Measurements from ENCODE around the gene PLPPR1. TPM values are rescaled to one million over a fixed set of nuclear protein-coding genes. Genes with fewer than 3 reads are reported as not detected.
A peak's percentile ranks its signal among the peaks of the same experiment; 100 is the strongest.

PLPPR1 gene
- polyA plus RNA-seq, 1 donor from 2014 or later: 157 TPM

DNA sequence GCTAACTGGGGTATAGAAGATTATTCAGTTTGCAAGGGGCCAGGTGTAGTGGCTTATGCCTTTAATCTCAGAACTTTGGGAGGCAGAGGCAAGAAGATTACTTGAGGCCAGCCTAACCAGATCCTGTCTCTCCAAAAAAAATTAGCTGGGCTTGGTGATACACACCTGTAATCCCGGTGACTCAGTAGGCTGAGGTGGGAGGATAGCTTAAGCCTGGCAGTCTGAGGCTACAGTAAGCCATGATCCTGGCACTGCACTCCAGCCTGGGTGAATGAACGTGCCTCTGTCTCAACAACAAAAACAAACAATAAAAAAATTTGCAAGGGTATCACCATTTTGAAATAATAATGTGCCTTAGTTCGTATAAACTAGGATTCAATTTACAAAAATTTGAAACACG, 305.0 kb downstream of the PLPPR1 start:
- Histone ChIP-seq H3K9me2 (ENCODE audit: insufficient read depth, low read length) (no peaks in the 10 kb centered on the region), H3K4me2 (ENCODE audit: low read length) (no peak overlapping the region), H3F3A (ENCODE audit: insufficient read depth, low read length, poor library complexity, severe bottlenecking) (no peaks in the 10 kb centered on the region), H3K27me3 (ENCODE audit: insufficient read depth, low read depth, low read length) (no peaks in the 10 kb centered on the region), H3K9me3 (ENCODE audit: low read length) (no peaks in the 10 kb centered on the region), H3K9ac (ENCODE audit: low read length) (no peak overlapping the region), H2AFZ (ENCODE audit: low read depth, low read length) (no peak overlapping the region), H3K36me3 (ENCODE audit: insufficient read depth, low read length) (no peaks in the 10 kb centered on the region), H3K79me2 (replicated peaks; ENCODE audit: insufficient read depth, low read length) (no peaks in the 10 kb centered on the region), H3K27ac (ENCODE audit: low read length) (no peak overlapping the region), H4K20me1 (ENCODE audit: insufficient read depth) (no peaks in the 10 kb centered on the region), H3K4me3 (ENCODE audit: low read length) (no peak overlapping the region)
- TF ChIP-seq RAD21 (conservative IDR thresholded peaks at IDR 0.05) (no peak), SMC3 (conservative IDR thresholded peaks at IDR 0.05; ENCODE audit: poor library complexity) (no peak), REST (IDR thresholded peaks at IDR 0.05; ENCODE audit: borderline replicate concordance) (no peak), POLR2AphosphoS5 (IDR thresholded peaks at IDR 0.05) (no peak), MXI1 (conservative IDR thresholded peaks at IDR 0.05; ENCODE audit: poor library complexity, severe bottlenecking) (no peak), EP300 (conservative IDR thresholded peaks at IDR 0.05; ENCODE audit: poor library complexity, severe bottlenecking) (no peak), TAF1 (IDR thresholded peaks at IDR 0.05; ENCODE audit: low read depth) (no peak), EZH2 (IDR thresholded peaks at IDR 0.05; ENCODE audit: borderline replicate concordance, insufficient read depth, low read length, poor library complexity, severe bottlenecking) (no peak)
- TF ChIP-seq, protein P1, sequence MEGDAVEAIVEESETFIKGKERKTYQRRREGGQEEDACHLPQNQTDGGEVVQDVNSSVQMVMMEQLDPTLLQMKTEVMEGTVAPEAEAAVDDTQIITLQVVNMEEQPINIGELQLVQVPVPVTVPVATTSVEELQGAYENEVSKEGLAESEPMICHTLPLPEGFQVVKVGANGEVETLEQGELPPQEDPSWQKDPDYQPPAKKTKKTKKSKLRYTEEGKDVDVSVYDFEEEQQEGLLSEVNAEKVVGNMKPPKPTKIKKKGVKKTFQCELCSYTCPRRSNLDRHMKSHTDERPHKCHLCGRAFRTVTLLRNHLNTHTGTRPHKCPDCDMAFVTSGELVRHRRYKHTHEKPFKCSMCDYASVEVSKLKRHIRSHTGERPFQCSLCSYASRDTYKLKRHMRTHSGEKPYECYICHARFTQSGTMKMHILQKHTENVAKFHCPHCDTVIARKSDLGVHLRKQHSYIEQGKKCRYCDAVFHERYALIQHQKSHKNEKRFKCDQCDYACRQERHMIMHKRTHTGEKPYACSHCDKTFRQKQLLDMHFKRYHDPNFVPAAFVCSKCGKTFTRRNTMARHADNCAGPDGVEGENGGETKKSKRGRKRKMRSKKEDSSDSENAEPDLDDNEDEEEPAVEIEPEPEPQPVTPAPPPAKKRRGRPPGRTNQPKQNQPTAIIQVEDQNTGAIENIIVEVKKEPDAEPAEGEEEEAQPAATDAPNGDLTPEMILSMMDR (IDR thresholded peaks at IDR 0.05; ENCODE audit: poor library complexity, severe bottlenecking): no peak

DNA sequence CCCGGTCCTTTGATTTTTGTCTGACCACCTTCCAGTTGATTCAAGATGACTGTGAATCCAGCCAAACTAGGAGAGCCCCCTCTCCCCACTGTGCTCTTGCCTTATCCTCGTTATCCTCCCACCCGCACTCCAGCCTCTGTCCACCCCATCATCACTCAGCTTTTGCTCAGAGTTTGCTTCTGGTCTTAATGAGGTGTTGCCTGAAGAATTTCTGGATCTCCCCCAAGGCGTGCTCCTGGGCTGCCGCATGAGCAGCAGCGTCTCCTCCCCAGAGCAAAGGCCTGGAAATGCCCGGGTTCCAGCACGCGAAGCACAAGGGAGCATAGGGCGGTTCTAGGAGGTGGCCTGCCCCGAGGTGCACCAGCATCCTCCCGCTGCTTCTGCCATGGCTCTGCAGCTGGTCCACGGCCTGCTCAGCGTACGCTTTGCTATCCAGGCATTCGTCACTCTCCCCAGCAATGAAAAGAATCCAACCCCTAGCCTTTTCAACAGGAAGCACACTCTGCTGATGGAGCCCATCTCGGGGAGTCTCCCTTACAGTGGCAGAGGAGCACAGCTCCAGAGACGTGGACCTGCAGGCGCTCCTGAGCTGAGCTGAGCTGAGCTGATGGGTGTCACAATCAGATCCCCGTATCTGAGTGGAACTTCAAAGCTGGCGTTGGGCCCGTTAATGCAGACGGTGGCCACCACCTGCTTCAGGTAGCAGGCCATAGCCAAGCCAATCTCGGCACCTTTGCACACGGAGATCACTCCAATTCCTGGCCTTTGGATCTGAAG, 305.6 kb downstream of the PLPPR1 start:
- Histone ChIP-seq H3K9ac (ENCODE audit: low read length) (no peak overlapping the region), H3K4me3 (ENCODE audit: low read length) (no peak overlapping the region), H3K36me3 (ENCODE audit: insufficient read depth, low read length) (no peaks in the 10 kb centered on the region), H3K4me2 (ENCODE audit: low read length) (no peak overlapping the region), H4K20me1 (ENCODE audit: insufficient read depth) (no peaks in the 10 kb centered on the region), H3K9me2 (ENCODE audit: insufficient read depth, low read length) (no peaks in the 10 kb centered on the region), H3K9me3 (ENCODE audit: low read length) (no peaks in the 10 kb centered on the region), H3K27ac (ENCODE audit: low read length) (no peak overlapping the region), H3K79me2 (replicated peaks; ENCODE audit: insufficient read depth, low read length) (no peaks in the 10 kb centered on the region), H3F3A (ENCODE audit: insufficient read depth, low read length, poor library complexity, severe bottlenecking) (no peaks in the 10 kb centered on the region), H3K27me3 (ENCODE audit: insufficient read depth, low read depth, low read length) (no peaks in the 10 kb centered on the region), H2AFZ (ENCODE audit: low read depth, low read length) (no peak overlapping the region)
- TF ChIP-seq POLR2AphosphoS5 (IDR thresholded peaks at IDR 0.05) (peak; percentile 11), EP300 (conservative IDR thresholded peaks at IDR 0.05; ENCODE audit: poor library complexity, severe bottlenecking) (no peak)

Measured in neural cell (in vitro differentiated cells).